C4-2B (cell line): ENCODE results near the gene ADD2.

Source experiments
- H3K27ac ChIP-seq: fragments of 450-650 bp; 2 replicates; pipeline ENCODE4 v1.5.1; 2017
- ZFX ChIP-seq: fragments of 450-650 bp; IDR thresholded peaks from 2 replicates; pipeline ENCODE4 v1.6.1; 2017
- TF ChIP-seq, protein P1 (sequence below): fragments of 450-650 bp; conservative IDR thresholded peaks from 2 replicates; pipeline ENCODE4 v1.5.1; 2017; ENCODE audit warnings: mild to moderate bottlenecking

The ADD2 gene

GRCh38 chr2:70714141-70714905 lies 53.7 kb downstream of the ADD2 start:
- TF ChIP-seq, protein P1, sequence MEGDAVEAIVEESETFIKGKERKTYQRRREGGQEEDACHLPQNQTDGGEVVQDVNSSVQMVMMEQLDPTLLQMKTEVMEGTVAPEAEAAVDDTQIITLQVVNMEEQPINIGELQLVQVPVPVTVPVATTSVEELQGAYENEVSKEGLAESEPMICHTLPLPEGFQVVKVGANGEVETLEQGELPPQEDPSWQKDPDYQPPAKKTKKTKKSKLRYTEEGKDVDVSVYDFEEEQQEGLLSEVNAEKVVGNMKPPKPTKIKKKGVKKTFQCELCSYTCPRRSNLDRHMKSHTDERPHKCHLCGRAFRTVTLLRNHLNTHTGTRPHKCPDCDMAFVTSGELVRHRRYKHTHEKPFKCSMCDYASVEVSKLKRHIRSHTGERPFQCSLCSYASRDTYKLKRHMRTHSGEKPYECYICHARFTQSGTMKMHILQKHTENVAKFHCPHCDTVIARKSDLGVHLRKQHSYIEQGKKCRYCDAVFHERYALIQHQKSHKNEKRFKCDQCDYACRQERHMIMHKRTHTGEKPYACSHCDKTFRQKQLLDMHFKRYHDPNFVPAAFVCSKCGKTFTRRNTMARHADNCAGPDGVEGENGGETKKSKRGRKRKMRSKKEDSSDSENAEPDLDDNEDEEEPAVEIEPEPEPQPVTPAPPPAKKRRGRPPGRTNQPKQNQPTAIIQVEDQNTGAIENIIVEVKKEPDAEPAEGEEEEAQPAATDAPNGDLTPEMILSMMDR: no peak
- TF ChIP-seq ZFX: no peak
- no peak overlapping the region for H3K27ac ChIP-seq

GRCh38 chr2:70712916-70713315 lies 55.1 kb downstream of the ADD2 start:
- no peak overlapping the region for H3K27ac ChIP-seq
- no peak for TF ChIP-seq ZFX
- TF ChIP-seq, protein P1: no peak

DNA sequence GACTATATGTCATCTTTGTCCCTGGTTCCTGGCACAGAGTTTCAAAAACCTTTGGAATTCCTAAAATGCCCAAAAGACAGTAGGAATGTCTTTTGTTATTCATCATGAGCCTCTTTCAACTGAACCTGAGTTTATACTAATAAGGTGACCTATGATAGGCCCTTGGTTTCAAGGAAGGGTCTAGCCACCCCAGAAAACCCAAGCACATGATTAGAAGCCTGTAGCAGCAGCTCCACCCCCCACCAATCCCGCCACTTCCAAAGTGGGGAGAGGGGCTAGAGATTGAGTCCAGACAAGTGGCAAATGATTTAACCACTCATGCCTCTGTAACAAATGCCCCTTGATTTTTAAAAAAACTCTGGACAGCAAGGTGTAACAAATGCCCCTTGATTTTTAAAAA lies 56.8 kb downstream of the ADD2 start:
- no peak overlapping the region for H3K27ac ChIP-seq
- no peak for TF ChIP-seq ZFX
- TF ChIP-seq, protein P1: no peak

DNA sequence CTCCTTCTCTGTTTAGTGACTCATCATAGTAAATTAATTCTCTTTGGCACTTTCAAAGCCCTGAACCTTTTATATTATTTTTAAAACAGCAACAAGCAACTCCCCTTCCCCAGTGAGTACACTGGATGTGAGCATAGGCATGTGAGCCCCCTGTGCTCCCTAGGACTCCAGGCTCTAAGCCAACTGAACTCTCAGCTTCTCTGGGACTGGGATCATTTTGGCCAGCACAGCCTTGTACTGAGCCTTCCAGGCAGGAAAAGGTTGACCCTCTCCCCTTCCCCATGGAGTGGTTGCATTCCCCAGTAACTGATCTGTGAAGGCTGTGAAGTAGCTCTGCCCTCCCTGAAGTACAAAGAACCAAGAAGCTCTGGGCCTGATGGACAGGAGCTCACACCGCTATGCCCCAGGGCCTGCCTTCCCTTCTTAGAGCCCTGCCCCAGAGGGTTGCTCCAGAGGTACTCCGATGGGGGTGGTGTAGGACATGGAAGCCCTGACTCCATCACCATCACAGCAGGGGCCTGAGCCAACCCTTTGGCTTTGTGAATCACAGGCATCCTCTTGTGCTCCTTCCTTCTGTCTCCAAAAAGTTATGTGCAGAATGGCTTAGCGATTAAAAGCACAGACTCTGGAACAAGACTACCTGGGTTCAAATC lies 57.8 kb downstream of the ADD2 start:
- TF ChIP-seq ZFX: no peak
- TF ChIP-seq, protein P1: no peak
- no peak overlapping the region for H3K27ac ChIP-seq

GRCh38 chr2:70709275-70710037 lies 58.5 kb downstream of the ADD2 start:
- no peak overlapping the region for H3K27ac ChIP-seq
- TF ChIP-seq, protein P1: no peak
- no peak for TF ChIP-seq ZFX

- TF ChIP-seq, protein P1: no peak
- TF ChIP-seq ZFX: no peak
- H3K27ac ChIP-seq: no peak overlapping the region
These were observed 59.4 kb downstream of the ADD2 start for GRCh38 chr2:70708376-70709199.
